Thyroid gland (tissue), 4 donors: Measurements from ENCODE around the gene MT3. TPM values are rescaled to one million over a fixed set of nuclear protein-coding genes. Genes with fewer than 3 reads are reported as not detected.

Source experiments
- DNase-seq, 2 donors: peaks; one replicate each; pipeline ENCODE4 v3.0.0-alpha.2; 2019
- H3K27ac ChIP-seq, 3 donors: fragments of 200-600 bp; sonication (generic); 1 replicate in 2 of 3; 2 replicates in 1 of 3; pipeline ENCODE4 v1.5.1; 2016 to 2019; ENCODE audit warnings: mild to moderate bottlenecking in 1 of 3, moderate library complexity in 1 of 3
- H3K27me3 ChIP-seq: fragments of 200-600 bp; sonication (generic); one replicate; pipeline ENCODE4 v1.5.1; 2019
- H3K36me3 ChIP-seq, 2 donors: fragments of 200-600 bp; sonication (generic); one replicate each; pipeline ENCODE4 v1.5.1; 2016 to 2019
- H3K4me1 ChIP-seq, 2 donors: fragments of 200-600 bp; sonication (generic); one replicate each; pipeline ENCODE4 v1.5.1; 2017 to 2019
- H3K4me3 ChIP-seq, 3 donors: fragments of 200-600 bp; sonication (generic); replicated peaks in 1 of 3; 1 replicate in 2 of 3; 2 replicates in 1 of 3; pipeline ENCODE4 v1.5.1; 2016; ENCODE audit warnings: mild to moderate bottlenecking in 1 of 3
- H3K9me3 ChIP-seq: fragments of 200-600 bp; sonication (generic); one replicate; pipeline ENCODE4 v1.5.1; 2017
- POLR2A ChIP-seq, 2 donors: fragments of 450-650 bp; IDR thresholded peaks; one replicate each; pipeline ENCODE4 v1.6.1; 2017; ENCODE audit warnings: antibody characterized with exemption in 2 of 2, mild to moderate bottlenecking in 2 of 2, moderate library complexity in 1 of 2
- WGBS, 2 donors: methylation state at CpG; one replicate each; pipeline ENCODE4 v1.1.5; 2017; 5-methylcytosine and 5-hydroxymethylcytosine counted together
- intact Hi-C: fragments of 100-400 bp; cut with DNase I; formaldehyde crosslinking; loops from one replicate; pipeline ENCODE4 v1.15.1; 2023
- total RNA-seq, 4 donors: library from RNA; depleted of rRNA; stranded (reverse); fragments of >200 nt; gene quantifications; one replicate each; pipeline ENCODE4 v1.2.3, GENCODE V29; 2016
- TF ChIP-seq, protein P1 (sequence below), 6 experiments: fragments of 200-600 bp in 3 of 6; fragments of 450-650 bp in 3 of 6; sonication (generic) in 3 of 6; IDR thresholded peaks; one replicate each; pipeline ENCODE4 v1.5.1; 2016 to 2019; ENCODE audit warnings: antibody characterized with exemption in 6 of 6, mild to moderate bottlenecking in 2 of 6, inconsistent platforms in 1 of 6, moderate library complexity in 1 of 6

MT3 gene
- total RNA-seq, 4 donors from 2014 or later, result not detected

DNA sequence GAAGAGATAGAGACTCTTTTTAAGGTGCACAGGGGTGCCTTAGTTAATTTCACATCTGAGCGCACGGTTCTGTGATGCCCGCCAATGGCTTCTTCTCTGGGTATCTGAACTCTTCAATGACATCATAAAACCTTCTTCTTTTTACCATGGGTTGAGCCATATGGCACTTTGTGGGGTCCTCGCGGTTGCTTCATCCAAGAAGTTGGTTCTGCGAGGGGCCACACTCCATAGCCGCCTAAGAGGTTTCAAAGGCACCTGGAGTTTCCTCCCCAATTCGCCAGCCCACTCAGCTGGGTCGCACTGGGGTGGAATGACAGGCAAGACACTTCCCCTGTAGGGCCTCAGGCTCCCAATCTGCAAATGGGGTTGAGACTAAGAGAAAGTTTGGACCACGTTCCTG, 34.9 kb upstream of the MT3 start:
- DNase-seq, result no peak
- no peaks in the 10 kb centered on the region for H3K36me3 ChIP-seq
- intact Hi-C loops, result no loop called here
- no peak overlapping the region for H3K27ac ChIP-seq
- peaks cover 6 to 12% of the 10 kb centered on the region in 2 donors for H3K4me1 ChIP-seq
- no peak overlapping the region for H3K4me3 ChIP-seq
- WGBS, 2 donors, result 89 to 90% methylated on average over 10 of the region's 10 CpGs
- TF ChIP-seq, protein P1, sequence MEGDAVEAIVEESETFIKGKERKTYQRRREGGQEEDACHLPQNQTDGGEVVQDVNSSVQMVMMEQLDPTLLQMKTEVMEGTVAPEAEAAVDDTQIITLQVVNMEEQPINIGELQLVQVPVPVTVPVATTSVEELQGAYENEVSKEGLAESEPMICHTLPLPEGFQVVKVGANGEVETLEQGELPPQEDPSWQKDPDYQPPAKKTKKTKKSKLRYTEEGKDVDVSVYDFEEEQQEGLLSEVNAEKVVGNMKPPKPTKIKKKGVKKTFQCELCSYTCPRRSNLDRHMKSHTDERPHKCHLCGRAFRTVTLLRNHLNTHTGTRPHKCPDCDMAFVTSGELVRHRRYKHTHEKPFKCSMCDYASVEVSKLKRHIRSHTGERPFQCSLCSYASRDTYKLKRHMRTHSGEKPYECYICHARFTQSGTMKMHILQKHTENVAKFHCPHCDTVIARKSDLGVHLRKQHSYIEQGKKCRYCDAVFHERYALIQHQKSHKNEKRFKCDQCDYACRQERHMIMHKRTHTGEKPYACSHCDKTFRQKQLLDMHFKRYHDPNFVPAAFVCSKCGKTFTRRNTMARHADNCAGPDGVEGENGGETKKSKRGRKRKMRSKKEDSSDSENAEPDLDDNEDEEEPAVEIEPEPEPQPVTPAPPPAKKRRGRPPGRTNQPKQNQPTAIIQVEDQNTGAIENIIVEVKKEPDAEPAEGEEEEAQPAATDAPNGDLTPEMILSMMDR (IDR thresholded peaks at IDR 0.05), result no peak
- no peak for TF ChIP-seq POLR2A (IDR thresholded peaks at IDR 0.05)
- no peaks in the 10 kb centered on the region for H3K9me3 ChIP-seq
- H3K27me3 ChIP-seq, result no peaks in the 10 kb centered on the region

DNA sequence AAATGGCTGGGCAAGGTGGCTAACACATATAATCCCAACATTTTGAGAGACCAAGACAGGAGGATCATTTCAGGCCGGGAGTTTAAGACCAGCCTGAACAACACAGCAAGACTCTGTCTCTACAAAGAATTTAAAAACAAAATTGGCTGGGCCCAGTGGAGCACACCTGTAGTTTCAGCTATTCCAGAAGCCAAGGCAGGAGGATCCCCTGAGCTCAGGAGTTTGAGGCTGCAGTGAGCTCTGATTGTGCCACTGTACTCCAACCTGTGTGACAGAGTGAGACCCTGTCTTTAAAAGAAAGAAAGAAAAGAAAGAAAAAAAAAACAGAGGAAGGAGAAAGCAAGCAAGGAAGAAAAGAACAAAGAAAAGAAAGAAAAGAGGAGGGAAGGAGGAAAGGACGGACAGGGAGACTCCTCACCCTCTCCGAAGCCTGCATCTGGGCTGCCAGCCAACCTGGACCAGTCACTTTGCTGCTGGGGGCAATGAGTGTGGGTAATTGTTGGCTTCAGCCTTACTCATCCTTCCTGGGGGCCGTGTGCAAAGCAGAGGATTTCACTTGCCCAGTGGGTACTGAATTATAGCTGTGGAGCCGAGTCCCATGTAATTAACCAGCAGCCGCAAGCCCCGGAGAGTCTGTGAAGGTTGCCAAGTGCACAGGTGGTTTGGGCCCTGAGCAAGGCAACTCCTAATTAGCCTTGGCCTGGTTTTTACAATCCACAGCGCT, 31.1 kb upstream of the MT3 start:
- intact Hi-C loops, result no loop called here
- Histone ChIP-seq H3K36me3 (no peaks in the 10 kb centered on the region), H3K27ac (no peak overlapping the region), H3K9me3 (no peaks in the 10 kb centered on the region), H3K4me1 (no peaks in the 10 kb centered on the region), H3K4me3 (no peak overlapping the region), H3K27me3 (no peaks in the 10 kb centered on the region)
- TF ChIP-seq POLR2A (IDR thresholded peaks at IDR 0.05), result no peak
- TF ChIP-seq, protein P1 (IDR thresholded peaks at IDR 0.05), result no peak
- no peak for DNase-seq
- 68 to 77% methylated on average over 8 of the region's 8 CpGs for WGBS, 2 donors

DNA sequence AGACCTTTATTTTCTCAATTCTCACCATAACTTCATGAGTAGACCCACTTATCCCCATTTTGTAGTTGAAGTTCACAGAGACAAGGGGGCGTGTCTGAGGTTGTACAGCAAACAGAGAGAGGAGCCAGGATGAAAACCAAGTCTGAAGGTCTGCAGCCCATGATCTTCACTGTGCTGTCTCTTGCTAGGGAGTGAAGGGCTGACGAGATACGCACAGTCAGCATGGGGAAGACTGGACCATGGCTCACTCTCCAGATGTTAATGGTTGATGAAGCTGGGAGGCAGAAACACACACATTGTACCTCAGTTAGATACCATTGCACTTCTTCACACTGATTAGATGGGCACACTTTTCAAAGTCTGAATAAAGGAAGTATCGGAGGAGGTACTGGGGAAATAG, 30.2 kb upstream of the MT3 start:
- Histone ChIP-seq H3K4me3 (no peak overlapping the region), H3K27me3 (no peaks in the 10 kb centered on the region), H3K36me3 (no peaks in the 10 kb centered on the region), H3K27ac (no peak overlapping the region), H3K4me1 (no peaks in the 10 kb centered on the region), H3K9me3 (no peaks in the 10 kb centered on the region)
- intact Hi-C loops, result no loop called here
- TF ChIP-seq, protein P1 (IDR thresholded peaks at IDR 0.05), result no peak
- no peak for TF ChIP-seq POLR2A (IDR thresholded peaks at IDR 0.05)
- WGBS, 2 donors, result 89 to 95% methylated on average over 4 of the region's 4 CpGs
- no peak for DNase-seq

- Histone ChIP-seq H3K27me3 (no peaks in the 10 kb centered on the region), H3K36me3 (no peaks in the 10 kb centered on the region), H3K27ac (no peak overlapping the region), H3K9me3 (no peaks in the 10 kb centered on the region), H3K4me1 (no peaks in the 10 kb centered on the region), H3K4me3 (no peak overlapping the region)
- intact Hi-C loops, result no loop called here
- no peak for DNase-seq
- no peak for TF ChIP-seq POLR2A (IDR thresholded peaks at IDR 0.05)
- TF ChIP-seq, protein P1 (IDR thresholded peaks at IDR 0.05), result no peak
- 35 to 38% methylated on average over 1 of the region's 1 CpG for WGBS, 2 donors
Observed at GRCh38 chr16:56560447-56560846, 28.9 kb upstream of the MT3 start.

DNA sequence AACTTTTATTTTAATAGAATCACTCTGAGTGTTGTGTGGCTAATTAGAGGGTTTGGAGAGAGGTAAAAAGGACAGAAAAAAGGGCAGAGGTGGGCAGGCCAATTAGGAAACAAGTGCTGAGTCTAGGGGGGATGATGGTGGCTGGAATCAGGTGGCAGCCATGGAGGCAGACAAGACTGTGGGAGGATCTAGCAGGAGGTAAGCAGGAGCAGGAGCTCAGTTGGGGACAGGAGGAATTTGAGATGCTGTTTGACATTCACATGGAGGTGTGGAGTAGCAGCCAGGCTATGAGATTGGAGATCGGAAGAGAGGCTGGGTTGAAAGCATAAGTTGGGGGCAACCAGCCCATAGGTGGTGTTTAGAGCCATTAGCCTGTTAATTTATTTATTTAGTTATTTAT, 28.2 kb upstream of the MT3 start:
- Histone ChIP-seq H3K4me1 (no peaks in the 10 kb centered on the region), H3K4me3 (no peak overlapping the region), H3K36me3 (no peaks in the 10 kb centered on the region), H3K27ac (no peak overlapping the region), H3K9me3 (no peaks in the 10 kb centered on the region), H3K27me3 (no peaks in the 10 kb centered on the region)
- intact Hi-C loops, result no loop called here
- WGBS, 2 donors, result 78 to 81% methylated on average over 1 of the region's 1 CpG
- DNase-seq, result no peak
- TF ChIP-seq, protein P1 (IDR thresholded peaks at IDR 0.05), result no peak
